Gastroesophageal sphincter (tissue), 3 donors: Measurements from ENCODE around the gene SGCD.

Experiments
- CTCF ChIP-seq, 4 experiments: fragments of 200-600 bp in 2 of 4; fragments of 450-650 bp in 2 of 4; sonication (generic) in 1 of 4; IDR thresholded peaks; one replicate each; pipeline ENCODE4 v1.5.1; 2017 to 2019; ENCODE audit warnings: antibody characterized with exemption in 4 of 4, mild to moderate bottlenecking in 2 of 4, moderate library complexity in 2 of 4
- EP300 ChIP-seq: sonication (generic); formaldehyde crosslinking; IDR thresholded peaks from one replicate; pipeline ENCODE4 v1.6.1; 2017; ENCODE audit warnings: antibody characterized with exemption, mild to moderate bottlenecking
- POLR2AphosphoS5 ChIP-seq: sonication (generic); formaldehyde crosslinking; IDR thresholded peaks from one replicate; pipeline ENCODE4 v1.6.1; 2017; ENCODE audit warnings: antibody characterized with exemption

GRCh38 chr5:156528673-156529072 lies 201.7 kb downstream of the SGCD start:
- TF ChIP-seq CTCF (IDR thresholded peaks at IDR 0.05): no peak
- no peak for TF ChIP-seq EP300
- no peak for TF ChIP-seq POLR2AphosphoS5
